Fibroblast of mammary gland (primary cell): ENCODE results near the gene ZNF540.
"Not testable (repeated sequence)": the region's sequence is repeated elsewhere in the genome, so short reads cannot be mapped to it uniquely, and the experiment has no call there.

Source experiments
- DNase-seq: peaks from one replicate; pipeline ENCODE4 v3.0.0-alpha.2; 2010; ENCODE audit warnings: low read depth
- H3K4me3 ChIP-seq: 2 replicates; pipeline ENCODE4 v1.5.1; 2011; ENCODE audit warnings: low read depth, mild to moderate bottlenecking, low read length, moderate library complexity; ENCODE audit not compliant: control insufficient read depth
- CTCF ChIP-seq: conservative IDR thresholded peaks from 2 replicates; pipeline ENCODE4 v1.5.1; 2011; ENCODE audit warnings: low read depth, low read length, inconsistent platforms; ENCODE audit not compliant: control insufficient read depth, insufficient read depth

ZNF540 gene

GRCh38 chr19:37655301-37655688 lies 60.6 kb downstream of the ZNF540 start, which contains the start of gene ZFP30:
ZFP30 (minus strand) TSS chr19:37655465; CDS start chr19:37647822, 7,643 bp downstream.
- no peak for TF ChIP-seq CTCF
- peak; percentile 73 for DNase-seq
- H3K4me3 ChIP-seq: peak within 1 kb of the TSS; percentile 79

- no peak for TF ChIP-seq CTCF
- DNase-seq: peak; percentile 70
- peak overlapping the region; percentile 79 for H3K4me3 ChIP-seq
These were observed 61.2 kb downstream of the ZNF540 start for GRCh38 chr19:37655689-37656371.

GRCh38 chr19:37657157-37657556 lies 62.5 kb downstream of the ZNF540 start:
- not testable (repeated sequence) for DNase-seq, H3K4me3 ChIP-seq
